ENCODE data around the gene PITPNC1. TPM values are rescaled to one million over a fixed set of nuclear protein-coding genes. Genes with fewer than 3 reads are reported as not detected.
"Not testable (repeated sequence)": the region's sequence is repeated elsewhere in the genome, so short reads cannot be mapped to it uniquely, and the experiment has no call there.

PITPNC1 gene
- total RNA-seq, 1 donor from 2014 or later, result 32.1 TPM

- no peak for DNase-seq (ENCODE audit: low spot score)
Measured at GRCh38 chr17:67369676-67370075, 7.4 kb upstream of the PITPNC1 start.

- no peak for DNase-seq (ENCODE audit: low spot score)
Measured at GRCh38 chr17:67372751-67373150, 4.3 kb upstream of the PITPNC1 start.

GRCh38 chr17:67374329-67375053 is 2.6 kb upstream of the PITPNC1 start:
- DNase-seq (ENCODE audit: low spot score), result peak; percentile 85

GRCh38 chr17:67375054-67375427 is 2.0 kb upstream of the PITPNC1 start:
- no peak for DNase-seq (ENCODE audit: low spot score)

GRCh38 chr17:67375716-67376115 is 1.4 kb upstream of the PITPNC1 start:
- DNase-seq (ENCODE audit: low spot score), result no peak

GRCh38 chr17:67376415-67376736 is 705 bp upstream of the PITPNC1 start:
- no peak for DNase-seq (ENCODE audit: low spot score)

GRCh38 chr17:67377488-67378453 is 690 bp downstream of the PITPNC1 start:
- DNase-seq (ENCODE audit: low spot score), result peak; percentile 63

GRCh38 chr17:67378454-67379250 is 1.6 kb downstream of the PITPNC1 start:
- DNase-seq (ENCODE audit: low spot score), result peak; percentile 78

GRCh38 chr17:67379251-67379630 is 2.2 kb downstream of the PITPNC1 start:
- no peak for DNase-seq (ENCODE audit: low spot score)

- DNase-seq (ENCODE audit: low spot score), result no peak
Measured at GRCh38 chr17:67381929-67382257, 4.8 kb downstream of the PITPNC1 start.

- DNase-seq (ENCODE audit: low spot score), result no peak
Measured at GRCh38 chr17:67385122-67385988, 8.3 kb downstream of the PITPNC1 start.

- DNase-seq (ENCODE audit: low spot score), result no peak
Measured at GRCh38 chr17:67386965-67387551, 10.0 kb downstream of the PITPNC1 start.

- not testable (repeated sequence) for DNase-seq (ENCODE audit: low spot score)
Measured at GRCh38 chr17:67388536-67388935, 11.5 kb downstream of the PITPNC1 start.

- DNase-seq (ENCODE audit: low spot score), result no peak
Measured at GRCh38 chr17:67388986-67389385, 11.9 kb downstream of the PITPNC1 start.

GRCh38 chr17:67390006-67390645 is 13.0 kb downstream of the PITPNC1 start:
- DNase-seq (ENCODE audit: low spot score), result no peak

- DNase-seq (ENCODE audit: low spot score), result peak; percentile 67
Measured at GRCh38 chr17:67390646-67391361, 13.7 kb downstream of the PITPNC1 start.

- no peak for DNase-seq (ENCODE audit: low spot score)
Measured at GRCh38 chr17:67392111-67392510, 15.0 kb downstream of the PITPNC1 start.

GRCh38 chr17:67393809-67394397 is 16.8 kb downstream of the PITPNC1 start:
- DNase-seq (ENCODE audit: low spot score), result no peak

- no peak for DNase-seq (ENCODE audit: low spot score)
Measured at GRCh38 chr17:67399676-67400075, 22.6 kb downstream of the PITPNC1 start.

Measured in ureter (tissue), 1 donor.